Vagina (tissue), 2 donors: ENCODE results near the gene PRXL2B. TPM values are rescaled to one million over a fixed set of nuclear protein-coding genes. Genes with fewer than 3 reads are reported as not detected.

Experiments used
- DNase-seq, 2 donors: peaks; one replicate each; pipeline ENCODE4 v3.0.0-alpha.2; 2017; ENCODE audit errors: extremely low spot score in 2 of 2
- H3K27ac ChIP-seq: fragments of 200-600 bp; sonication (generic); one replicate; pipeline ENCODE4 v1.5.1; 2019
- H3K27me3 ChIP-seq: fragments of 200-600 bp; sonication (generic); one replicate; pipeline ENCODE4 v1.5.1; 2019
- H3K36me3 ChIP-seq, 2 donors: fragments of 200-600 bp; sonication (generic); one replicate each; pipeline ENCODE4 v1.5.1; 2017 to 2019
- H3K4me1 ChIP-seq: fragments of 200-600 bp; sonication (generic); one replicate; pipeline ENCODE4 v1.5.1; 2019
- H3K4me3 ChIP-seq, 2 donors: fragments of 200-600 bp; sonication (generic); 1 replicate in 1 of 2; 2 replicates in 1 of 2; pipeline ENCODE4 v1.5.1; 2016 to 2019
- H3K9me3 ChIP-seq: fragments of 200-600 bp; sonication (generic); one replicate; pipeline ENCODE4 v1.5.1; 2019
- POLR2A ChIP-seq, 2 donors: fragments of 450-650 bp; IDR thresholded peaks; one replicate each; pipeline ENCODE4 v1.6.1; 2017; ENCODE audit warnings: antibody characterized with exemption in 2 of 2, mild to moderate bottlenecking in 2 of 2, moderate library complexity in 2 of 2
- POLR2AphosphoS5 ChIP-seq, 2 donors: sonication (generic); formaldehyde crosslinking; IDR thresholded peaks; one replicate each; pipeline ENCODE4 v1.9.0; 2017; ENCODE audit warnings: antibody characterized with exemption in 2 of 2, mild to moderate bottlenecking in 2 of 2, low read depth in 1 of 2; ENCODE audit not compliant: insufficient read depth in 1 of 2
- intact Hi-C: fragments of 100-400 bp; cut with DNase I; formaldehyde crosslinking; loops from one replicate; pipeline ENCODE4 v1.15.1; 2023
- total RNA-seq: library from RNA; depleted of rRNA; stranded (reverse); fragments of >200 nt; gene quantifications from one replicate; pipeline ENCODE4 v1.2.3, GENCODE V29; 2016
- TF ChIP-seq, protein P1 (sequence below), 3 experiments: fragments of 450-650 bp in 2 of 3; fragments of 200-600 bp in 1 of 3; sonication (generic) in 1 of 3; IDR thresholded peaks; one replicate each; pipeline ENCODE4 v1.5.1; 2017 to 2019; ENCODE audit warnings: antibody characterized with exemption in 3 of 3, mild to moderate bottlenecking in 2 of 3, moderate library complexity in 2 of 3

Gene PRXL2B
- total RNA-seq = 16.2 TPM

- Histone ChIP-seq H3K27ac (peak within 1 kb of the TSS; percentile 94), H3K9me3 (no peaks in the 10 kb centered on the region), H3K36me3 (no peaks in the 10 kb centered on the region), H3K4me3 (peak within 1 kb of the TSS; percentile 67 to 78), H3K4me1 (peaks cover 37% of the 10 kb centered on the region), H3K27me3 (no peaks in the 10 kb centered on the region)
- DNase-seq = peak in 1 of 2 donors; percentile 99
- intact Hi-C loops = loop anchor here (5.0 kb wide), 1 partner anchor 39 kb away; no protein-coding TSS in a partner anchor
- peak; percentile 52 to 67 for TF ChIP-seq POLR2AphosphoS5 (IDR thresholded peaks at IDR 0.05; ENCODE audit: insufficient read depth in 1 of 2, low read depth in 1 of 2)
- TF ChIP-seq POLR2A (IDR thresholded peaks at IDR 0.05) = peak in 1 of 2 donors; percentile 95
- TF ChIP-seq, protein P1, sequence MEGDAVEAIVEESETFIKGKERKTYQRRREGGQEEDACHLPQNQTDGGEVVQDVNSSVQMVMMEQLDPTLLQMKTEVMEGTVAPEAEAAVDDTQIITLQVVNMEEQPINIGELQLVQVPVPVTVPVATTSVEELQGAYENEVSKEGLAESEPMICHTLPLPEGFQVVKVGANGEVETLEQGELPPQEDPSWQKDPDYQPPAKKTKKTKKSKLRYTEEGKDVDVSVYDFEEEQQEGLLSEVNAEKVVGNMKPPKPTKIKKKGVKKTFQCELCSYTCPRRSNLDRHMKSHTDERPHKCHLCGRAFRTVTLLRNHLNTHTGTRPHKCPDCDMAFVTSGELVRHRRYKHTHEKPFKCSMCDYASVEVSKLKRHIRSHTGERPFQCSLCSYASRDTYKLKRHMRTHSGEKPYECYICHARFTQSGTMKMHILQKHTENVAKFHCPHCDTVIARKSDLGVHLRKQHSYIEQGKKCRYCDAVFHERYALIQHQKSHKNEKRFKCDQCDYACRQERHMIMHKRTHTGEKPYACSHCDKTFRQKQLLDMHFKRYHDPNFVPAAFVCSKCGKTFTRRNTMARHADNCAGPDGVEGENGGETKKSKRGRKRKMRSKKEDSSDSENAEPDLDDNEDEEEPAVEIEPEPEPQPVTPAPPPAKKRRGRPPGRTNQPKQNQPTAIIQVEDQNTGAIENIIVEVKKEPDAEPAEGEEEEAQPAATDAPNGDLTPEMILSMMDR (IDR thresholded peaks at IDR 0.05) = no peak
Observed at GRCh38 chr1:2586154-2587070, at the start of gene PRXL2B. Gene PRXL2B (plus strand): TSS chr1:2586777. CDS start chr1:2586886, 109 bp downstream.

DNA sequence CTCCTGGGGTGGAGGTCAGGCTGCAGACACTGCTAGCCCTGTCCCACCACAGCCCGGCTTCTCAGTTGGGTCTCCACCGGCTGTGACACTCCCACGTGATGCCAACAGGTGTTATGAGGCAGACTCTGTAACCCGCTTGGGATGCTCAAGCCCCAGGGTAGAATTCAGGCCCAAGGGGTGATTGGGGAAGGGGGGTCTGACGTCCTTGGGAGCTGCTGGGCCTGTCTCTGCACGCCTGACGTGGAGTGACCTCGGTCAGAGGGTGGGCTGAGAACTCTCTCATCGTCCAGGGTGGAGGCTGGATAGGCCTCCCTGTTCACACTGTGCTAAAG, 48.8 kb upstream of the PRXL2B start:
- DNase-seq = no peak
- Histone ChIP-seq H3K36me3 (no peaks in the 10 kb centered on the region), H3K9me3 (no peaks in the 10 kb centered on the region), H3K4me1 (peaks cover 44% of the 10 kb centered on the region), H3K4me3 (no peak overlapping the region), H3K27me3 (no peaks in the 10 kb centered on the region), H3K27ac (no peak overlapping the region)
- intact Hi-C loops = no loop called here
- TF ChIP-seq POLR2AphosphoS5 (IDR thresholded peaks at IDR 0.05; ENCODE audit: insufficient read depth in 1 of 2, low read depth in 1 of 2) (no peak), POLR2A (IDR thresholded peaks at IDR 0.05) (no peak)
- TF ChIP-seq, protein P1 (IDR thresholded peaks at IDR 0.05) = no peak

DNA sequence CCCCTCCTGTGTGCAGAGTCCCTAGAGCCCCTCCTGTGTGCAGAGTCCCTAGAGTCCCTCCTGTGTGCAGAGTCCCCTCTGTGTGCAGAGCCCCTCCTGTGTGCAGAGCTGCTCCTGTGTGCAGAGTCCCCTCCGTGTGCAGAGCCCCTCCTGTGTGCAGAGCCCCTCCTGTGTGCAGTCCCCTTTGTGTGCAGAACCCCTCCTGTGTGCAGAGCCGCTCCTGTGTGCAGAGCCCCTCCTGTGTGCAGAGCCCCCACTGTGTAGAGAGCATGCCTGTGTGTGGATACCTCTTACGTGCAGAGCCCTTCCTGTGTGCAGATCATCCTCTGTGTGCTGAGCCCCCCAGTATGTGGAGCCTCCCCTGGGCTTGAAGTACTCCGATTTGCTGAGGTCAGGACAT, 48.2 kb upstream of the PRXL2B start:
- H3K4me1 ChIP-seq = peaks cover 37% of the 10 kb centered on the region
- H3K27me3 ChIP-seq = no peaks in the 10 kb centered on the region
- H3K27ac ChIP-seq = no peak overlapping the region

DNA sequence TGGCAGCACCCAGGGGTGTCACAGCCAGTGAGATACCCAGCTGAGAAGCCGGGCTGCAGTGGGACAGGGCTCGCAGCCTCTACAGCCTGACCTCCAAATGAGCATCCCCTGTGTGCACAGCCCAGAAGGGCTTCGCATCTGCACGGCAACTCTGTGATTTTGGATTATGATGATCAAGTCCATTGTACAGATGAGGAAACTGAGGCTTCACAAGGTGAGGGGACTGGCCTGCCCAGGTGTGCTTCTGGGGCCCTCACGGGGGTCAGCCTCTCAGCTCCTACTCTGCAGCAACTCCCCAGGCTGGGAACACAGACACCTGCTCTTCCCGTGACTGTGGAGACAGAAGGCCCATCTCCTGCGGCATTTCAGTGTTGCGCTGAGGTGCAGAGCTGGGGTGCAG, 47.7 kb upstream of the PRXL2B start:
- H3K27ac ChIP-seq = no peak overlapping the region
- no peak overlapping the region for H3K4me3 ChIP-seq
- intact Hi-C loops = no loop called here
- no peak for TF ChIP-seq POLR2A (IDR thresholded peaks at IDR 0.05)
- TF ChIP-seq, protein P1 (IDR thresholded peaks at IDR 0.05) = no peak
- H3K27me3 ChIP-seq = no peaks in the 10 kb centered on the region
- H3K4me1 ChIP-seq = peaks cover 36% of the 10 kb centered on the region
- H3K9me3 ChIP-seq = no peaks in the 10 kb centered on the region
- no peaks in the 10 kb centered on the region for H3K36me3 ChIP-seq
- no peak for DNase-seq

More for the DNA sequence above, 48.2 kb upstream of the PRXL2B start:
- DNase-seq = no peak
- Histone ChIP-seq H3K4me3 (no peak overlapping the region), H3K36me3 (no peaks in the 10 kb centered on the region), H3K9me3 (no peaks in the 10 kb centered on the region)
- intact Hi-C loops = no loop called here
- no peak for TF ChIP-seq POLR2AphosphoS5 (IDR thresholded peaks at IDR 0.05; ENCODE audit: insufficient read depth in 1 of 2, low read depth in 1 of 2)
- TF ChIP-seq, protein P1 (IDR thresholded peaks at IDR 0.05) = no peak
- TF ChIP-seq POLR2A (IDR thresholded peaks at IDR 0.05) = no peak

DNA sequence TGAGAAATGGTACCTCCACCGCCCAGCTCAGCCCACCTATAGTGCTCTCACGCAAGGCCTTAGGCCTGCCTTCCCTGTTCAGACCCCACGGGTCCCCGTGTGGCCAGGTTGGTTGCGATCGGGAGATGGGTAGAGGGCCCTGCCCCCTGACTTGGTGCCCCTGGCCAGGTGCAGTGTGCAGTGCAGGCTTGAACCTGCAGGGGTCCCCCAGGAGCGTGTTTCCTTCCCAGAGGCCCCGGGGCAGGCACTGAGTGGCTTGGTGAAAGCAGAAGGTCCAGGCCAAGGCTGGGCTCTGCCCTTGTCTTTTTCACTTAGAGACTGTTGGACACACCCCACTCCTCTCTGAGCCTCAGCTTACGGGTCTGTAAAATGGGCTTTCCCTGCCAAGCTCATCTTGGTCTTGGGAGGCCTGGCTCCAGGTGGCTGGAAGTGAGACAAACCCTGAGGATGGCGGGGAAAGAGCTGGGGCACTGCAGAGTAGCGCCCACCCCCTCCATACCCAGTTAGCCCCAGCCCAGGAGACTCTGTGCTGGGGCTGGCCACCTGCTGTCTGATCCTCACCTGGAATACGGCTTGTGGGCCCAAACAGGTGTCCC, 47.2 kb upstream of the PRXL2B start:
- H3K27me3 ChIP-seq = no peaks in the 10 kb centered on the region
- H3K27ac ChIP-seq = no peak overlapping the region
- TF ChIP-seq POLR2A (IDR thresholded peaks at IDR 0.05) (no peak), POLR2AphosphoS5 (IDR thresholded peaks at IDR 0.05; ENCODE audit: insufficient read depth in 1 of 2, low read depth in 1 of 2) (no peak)
- TF ChIP-seq, protein P1 (IDR thresholded peaks at IDR 0.05) = no peak
- no peak for DNase-seq
- peaks cover 36% of the 10 kb centered on the region for H3K4me1 ChIP-seq
- no peak overlapping the region for H3K4me3 ChIP-seq
- no peaks in the 10 kb centered on the region for H3K36me3 ChIP-seq
- intact Hi-C loops = no loop called here
- no peaks in the 10 kb centered on the region for H3K9me3 ChIP-seq
